Tibial nerve (tissue), 4 donors: ENCODE data around the gene CCDC61.

Experiments
- EP300 ChIP-seq, 2 donors: sonication (generic); formaldehyde crosslinking; IDR thresholded peaks; one replicate each; pipeline ENCODE4 v1.6.1; 2017; ENCODE audit warnings: antibody characterized with exemption in 2 of 2, mild to moderate bottlenecking in 1 of 2
- POLR2A ChIP-seq, 2 donors: fragments of 450-650 bp; IDR thresholded peaks; one replicate each; pipeline ENCODE4 v1.6.1; 2017; ENCODE audit warnings: antibody characterized with exemption in 2 of 2, mild to moderate bottlenecking in 2 of 2, moderate library complexity in 2 of 2
- TF ChIP-seq, protein P1 (sequence below), 5 experiments: fragments of 200-600 bp in 3 of 5; fragments of 450-650 bp in 2 of 5; sonication (generic) in 3 of 5; IDR thresholded peaks; one replicate each; pipeline ENCODE4 v1.5.1; 2016 to 2019; ENCODE audit warnings: antibody characterized with exemption in 5 of 5, mild to moderate bottlenecking in 3 of 5, moderate library complexity in 2 of 5

DNA sequence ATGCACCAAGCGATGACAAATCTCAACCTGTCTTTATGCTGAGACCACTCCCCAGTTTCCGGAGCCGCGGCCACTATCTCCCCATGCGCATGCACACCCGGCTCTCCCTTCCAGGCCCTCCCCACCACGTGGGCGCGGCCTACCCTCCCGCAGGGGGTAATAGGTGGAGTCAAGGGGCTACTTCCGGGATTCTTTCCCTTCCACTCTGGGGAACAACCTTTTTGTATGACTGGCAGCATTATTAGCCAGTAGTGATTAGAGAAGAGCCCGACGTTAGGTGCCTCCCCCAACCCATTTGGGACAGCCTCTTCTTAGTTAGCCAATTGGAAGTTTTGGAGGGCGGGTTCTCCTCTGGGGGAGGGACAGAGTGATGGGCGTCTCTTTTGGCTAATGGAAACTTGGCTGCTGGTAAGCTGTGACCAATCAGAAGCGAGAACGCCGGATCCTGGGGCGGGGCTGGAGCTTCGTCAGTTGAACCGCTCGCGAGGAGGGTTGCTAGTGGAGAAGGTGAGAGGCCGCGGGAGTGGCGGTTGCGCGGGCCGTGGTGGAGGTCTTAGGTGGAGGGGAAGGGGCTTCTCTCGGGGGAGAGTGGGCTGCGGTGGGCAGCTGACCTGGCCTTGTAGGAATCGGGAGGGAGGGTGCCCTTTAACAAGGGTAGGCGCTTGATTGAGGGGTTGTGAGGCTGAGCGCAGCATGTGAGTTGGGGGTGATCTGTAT is at the start of gene CCDC61:
- TF ChIP-seq, protein P1, sequence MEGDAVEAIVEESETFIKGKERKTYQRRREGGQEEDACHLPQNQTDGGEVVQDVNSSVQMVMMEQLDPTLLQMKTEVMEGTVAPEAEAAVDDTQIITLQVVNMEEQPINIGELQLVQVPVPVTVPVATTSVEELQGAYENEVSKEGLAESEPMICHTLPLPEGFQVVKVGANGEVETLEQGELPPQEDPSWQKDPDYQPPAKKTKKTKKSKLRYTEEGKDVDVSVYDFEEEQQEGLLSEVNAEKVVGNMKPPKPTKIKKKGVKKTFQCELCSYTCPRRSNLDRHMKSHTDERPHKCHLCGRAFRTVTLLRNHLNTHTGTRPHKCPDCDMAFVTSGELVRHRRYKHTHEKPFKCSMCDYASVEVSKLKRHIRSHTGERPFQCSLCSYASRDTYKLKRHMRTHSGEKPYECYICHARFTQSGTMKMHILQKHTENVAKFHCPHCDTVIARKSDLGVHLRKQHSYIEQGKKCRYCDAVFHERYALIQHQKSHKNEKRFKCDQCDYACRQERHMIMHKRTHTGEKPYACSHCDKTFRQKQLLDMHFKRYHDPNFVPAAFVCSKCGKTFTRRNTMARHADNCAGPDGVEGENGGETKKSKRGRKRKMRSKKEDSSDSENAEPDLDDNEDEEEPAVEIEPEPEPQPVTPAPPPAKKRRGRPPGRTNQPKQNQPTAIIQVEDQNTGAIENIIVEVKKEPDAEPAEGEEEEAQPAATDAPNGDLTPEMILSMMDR (IDR thresholded peaks at IDR 0.05), result no peak
- TF ChIP-seq POLR2A (IDR thresholded peaks at IDR 0.05), result peak; percentile 72 to 81
- TF ChIP-seq EP300 (IDR thresholded peaks at IDR 0.05), result peak; percentile 82 to 88
